NCI-H1930 (cell line): Measurements from ENCODE around the gene CFLAR.

Experiments
- DNase-seq, 2 experiments: peaks; one replicate each; lab custom pipeline; 2025; lab: John Stamatoyannopoulos, UW

CFLAR gene

DNA sequence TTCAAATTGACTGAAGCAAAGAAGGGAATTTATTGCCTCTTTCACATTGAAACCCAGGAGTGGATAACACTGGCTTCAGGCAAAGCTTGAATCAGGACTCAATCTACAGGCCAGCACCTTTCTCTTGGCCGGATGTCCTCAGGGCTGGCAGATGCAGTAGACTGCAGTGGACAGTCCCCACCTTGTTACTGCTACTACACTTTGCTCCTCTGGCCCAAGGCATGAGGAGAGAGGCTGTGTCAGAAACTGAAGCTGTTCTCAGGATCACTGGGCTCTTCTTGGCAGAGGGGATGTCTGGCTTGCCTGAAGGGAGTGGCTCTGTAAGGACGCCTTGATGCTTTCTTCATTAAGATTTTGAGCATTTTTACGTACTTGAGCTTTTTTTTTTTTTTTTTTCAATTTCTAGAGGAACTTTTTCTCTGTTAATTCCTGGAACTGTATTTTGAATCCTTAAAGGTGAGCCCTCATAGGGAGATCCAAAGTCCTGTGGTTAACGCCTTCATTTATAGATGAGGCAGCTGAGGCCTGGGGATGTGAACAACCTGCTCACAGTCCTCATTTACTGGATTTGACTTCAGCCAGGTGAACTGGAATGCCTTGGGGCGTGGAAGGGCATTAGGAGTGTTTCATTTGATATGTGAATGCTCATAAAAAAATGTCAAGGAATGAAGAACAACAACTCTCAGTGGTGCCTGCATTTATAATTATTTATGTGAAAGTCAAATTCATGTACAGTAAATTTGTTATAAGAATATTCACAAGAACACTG, 103.5 kb downstream of the CFLAR start:
- no peak for DNase-seq

DNA sequence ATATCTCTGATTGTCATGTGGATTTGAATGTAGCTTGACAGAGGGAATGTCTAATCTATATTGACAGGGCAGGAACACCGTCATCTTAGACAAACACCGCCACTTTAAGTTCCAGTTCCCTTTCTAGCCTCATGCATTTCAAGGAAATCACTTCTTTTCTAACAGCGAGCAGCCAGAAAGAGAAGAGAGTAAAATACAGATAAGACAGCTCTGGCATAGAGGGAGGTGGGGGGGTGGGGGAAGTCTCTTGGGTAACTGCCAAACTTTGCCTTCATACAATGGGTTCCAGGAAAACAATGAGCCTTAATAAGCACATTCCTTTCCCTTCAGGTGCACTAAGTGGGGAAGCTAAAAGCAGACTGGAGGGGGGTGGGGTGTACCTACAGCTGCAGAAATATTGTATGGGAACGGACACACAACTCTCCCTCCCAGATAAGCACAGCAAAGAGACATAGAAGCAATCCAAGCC, 104.2 kb downstream of the CFLAR start:
- no peak for DNase-seq

DNA sequence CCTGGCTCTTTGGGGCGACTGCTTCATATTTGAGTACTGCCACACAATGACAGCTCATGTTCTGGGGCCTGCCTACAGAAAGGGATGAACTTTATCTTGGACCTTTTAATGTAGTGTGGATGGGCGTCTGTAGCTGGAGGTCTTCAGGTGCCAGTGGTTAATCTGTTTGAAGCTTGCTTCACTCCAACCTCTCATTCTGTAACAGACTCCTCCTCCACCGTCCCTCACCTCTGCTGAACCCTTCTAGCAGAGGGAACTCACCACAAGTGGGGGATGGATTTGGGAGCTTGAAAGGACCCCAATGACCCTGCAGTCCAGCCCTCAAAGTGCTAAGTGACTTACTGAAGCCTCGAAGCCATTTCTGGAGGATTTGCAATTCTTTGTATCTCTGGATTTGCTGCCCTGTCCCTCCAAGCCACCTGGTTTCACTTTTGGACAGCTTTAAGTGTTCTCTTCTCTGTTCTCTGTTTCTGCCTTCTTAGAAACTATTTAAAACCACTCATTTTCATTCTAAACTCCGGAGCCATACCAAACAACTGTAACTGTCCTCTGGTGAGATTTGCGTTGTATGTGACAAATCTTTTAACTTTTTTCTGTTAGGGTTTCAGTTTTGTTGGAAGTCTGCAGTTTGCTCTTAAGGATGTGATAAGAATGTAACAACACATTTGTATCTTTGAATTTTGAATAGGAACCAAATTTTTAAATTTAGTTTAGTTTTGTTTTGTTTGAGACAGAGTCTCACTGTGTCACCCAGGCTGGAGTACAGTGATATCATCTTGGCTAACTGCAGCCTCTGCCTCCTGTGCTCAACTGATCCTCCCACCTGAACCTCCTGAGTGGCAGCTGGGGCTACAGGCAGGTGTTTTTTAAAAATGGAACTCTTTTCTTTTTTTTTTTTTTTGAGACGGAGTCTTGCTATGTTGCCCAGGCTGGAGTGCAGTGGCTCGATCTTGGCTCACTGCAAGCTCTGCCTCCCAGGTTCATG, 107.4 kb downstream of the CFLAR start:
- DNase-seq, result no peak
